Panc1 (cell line): ENCODE results near the gene LMO3. TPM values are rescaled to one million over a fixed set of nuclear protein-coding genes. Genes with fewer than 3 reads are reported as not detected.

ENCODE experiments used
- ATAC-seq: fragments of 200-7000 bp; cut with Tn5 transposase; 2 replicates; pipeline ENCODE4 v1.9.1; 2020; ENCODE audit warnings: mild to moderate bottlenecking, moderate library complexity
- BruUV-seq: library from RNA; stranded (reverse); fragments of 400-500 nt; replicated peaks from 2 replicates; lab custom pipeline; 2021; lab: Mats Ljungman, UMichigan
- CTCF ChIA-PET: fragments of 300-600 bp; sonication (Branson Sonifier 250); formaldehyde crosslinking; loops from one replicate; lab custom pipeline; 2022; ENCODE audit warnings: antibody characterized with exemption; lab: Charles Lee
- POLR2A ChIA-PET: fragments of 300-600 bp; sonication (Branson Sonifier 250); formaldehyde crosslinking; loops from one replicate; lab custom pipeline; 2022; ENCODE audit warnings: antibody characterized with exemption; lab: Charles Lee
- DNase-seq: peaks from one replicate; pipeline ENCODE4 v3.0.0-alpha.2; 2010; ENCODE audit warnings: low read depth, low spot score
- H3K27ac ChIP-seq: 2 replicates; pipeline ENCODE4 v1.5.1; 2011; ENCODE audit warnings: mild to moderate bottlenecking, low read length, inconsistent platforms
- H3K27me3 ChIP-seq: fragments of 200-500 bp; sonication (Bioruptor generic); 2 replicates; pipeline ENCODE4 v1.6.0; 2014; ENCODE audit warnings: low read length, inconsistent platforms; ENCODE audit not compliant: control insufficient read depth, insufficient read depth
- H3K36me3 ChIP-seq: fragments of 200-500 bp; sonication (Bioruptor generic); 2 replicates; pipeline ENCODE4 v1.5.1; 2014; ENCODE audit warnings: inconsistent platforms, mild to moderate bottlenecking, low read length, moderate library complexity; ENCODE audit not compliant: control insufficient read depth, insufficient read depth
- H3K4me1 ChIP-seq: 2 replicates; pipeline ENCODE4 v1.5.1; 2011; ENCODE audit warnings: inconsistent platforms, mild to moderate bottlenecking, low read length, moderate library complexity; ENCODE audit not compliant: control insufficient read depth, insufficient read depth
- H3K4me3 ChIP-seq, 2 experiments: 2 replicates each; pipeline ENCODE4 v1.5.1; 2011 to 2012; ENCODE audit warnings: low read depth in 2 of 2, low read length in 2 of 2, mild to moderate bottlenecking in 2 of 2, inconsistent platforms in 1 of 2, moderate library complexity in 1 of 2
- H3K9me3 ChIP-seq: fragments of 200-500 bp; sonication (Bioruptor generic); 2 replicates; pipeline ENCODE4 v1.5.1; 2014; ENCODE audit warnings: low read depth, mild to moderate bottlenecking, inconsistent platforms, low read length, moderate library complexity; ENCODE audit not compliant: control insufficient read depth, insufficient read depth
- POLR2AphosphoS5 ChIP-seq: IDR thresholded peaks from 2 replicates; pipeline ENCODE4 v1.6.1; 2012; ENCODE audit warnings: mild to moderate bottlenecking, low read depth, low read length, moderate library complexity
- SIN3A ChIP-seq: IDR thresholded peaks from 2 replicates; pipeline ENCODE4 v1.6.1; 2012; ENCODE audit warnings: low read depth, mild to moderate bottlenecking, low read length, moderate library complexity, borderline replicate concordance; ENCODE audit not compliant: insufficient read depth
- TCF7L2 ChIP-seq: IDR thresholded peaks from 2 replicates; pipeline ENCODE4 v1.6.1; 2011; ENCODE audit warnings: mild to moderate bottlenecking, low read depth, low read length, inconsistent platforms
- in situ Hi-C: cut with HindIII; loops from 2 replicates; pipeline ENCODE4 v1.10.0; 2016; ENCODE audit warnings: low sequenced_read_pairs, low pct_unique_long_range_greater_than_20kb
- intact Hi-C: fragments of 100-400 bp; cut with micrococcal nuclease; formaldehyde crosslinking; loops from one replicate; pipeline ENCODE4 v1.10.0; 2022; ENCODE audit not compliant: unreplicated experiment
- total RNA-seq: library from RNA; stranded (reverse); gene quantifications from one replicate; pipeline ENCODE4 v1.2.1, GENCODE V29; 2021; ENCODE audit not compliant: unreplicated experiment
- TF ChIP-seq, protein P1 (sequence below): fragments of 450-650 bp; IDR thresholded peaks from 2 replicates; pipeline ENCODE4 v1.5.1; 2017; ENCODE audit warnings: mild to moderate bottlenecking
- TF ChIP-seq, protein P2 (sequence below), 2 experiments: IDR thresholded peaks; 2 replicates each; pipeline ENCODE4 v1.6.1; 2011 to 2012; ENCODE audit warnings: low read depth in 2 of 2, control low read depth in 1 of 2, low read length in 1 of 2, mild to moderate bottlenecking in 1 of 2, moderate library complexity in 1 of 2; ENCODE audit not compliant: insufficient read depth in 1 of 2

Gene LMO3
- total RNA-seq, 1 experiment from 2014 or later, result 0.51 TPM

DNA sequence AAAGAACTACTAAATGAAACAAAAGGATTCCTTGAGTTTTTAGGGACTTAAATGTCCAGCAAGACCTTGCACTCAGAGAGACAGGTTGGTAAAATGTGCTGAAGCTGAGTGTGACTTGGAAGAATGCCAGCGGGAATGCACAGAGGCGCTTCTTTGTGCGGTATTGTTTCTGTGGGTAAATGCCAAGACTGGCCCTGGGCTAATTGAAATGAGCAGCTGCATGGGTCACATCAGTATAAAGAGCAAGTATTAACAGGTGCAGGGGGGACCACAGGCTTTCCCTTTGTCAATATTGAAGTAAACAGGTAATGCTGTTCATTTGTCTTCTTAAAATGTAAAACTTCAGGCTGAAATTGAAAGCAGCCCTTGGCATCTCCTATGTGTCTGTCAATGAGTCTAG, 74.3 kb downstream of the LMO3 start:
- POLR2A ChIA-PET, result no interaction called here

DNA sequence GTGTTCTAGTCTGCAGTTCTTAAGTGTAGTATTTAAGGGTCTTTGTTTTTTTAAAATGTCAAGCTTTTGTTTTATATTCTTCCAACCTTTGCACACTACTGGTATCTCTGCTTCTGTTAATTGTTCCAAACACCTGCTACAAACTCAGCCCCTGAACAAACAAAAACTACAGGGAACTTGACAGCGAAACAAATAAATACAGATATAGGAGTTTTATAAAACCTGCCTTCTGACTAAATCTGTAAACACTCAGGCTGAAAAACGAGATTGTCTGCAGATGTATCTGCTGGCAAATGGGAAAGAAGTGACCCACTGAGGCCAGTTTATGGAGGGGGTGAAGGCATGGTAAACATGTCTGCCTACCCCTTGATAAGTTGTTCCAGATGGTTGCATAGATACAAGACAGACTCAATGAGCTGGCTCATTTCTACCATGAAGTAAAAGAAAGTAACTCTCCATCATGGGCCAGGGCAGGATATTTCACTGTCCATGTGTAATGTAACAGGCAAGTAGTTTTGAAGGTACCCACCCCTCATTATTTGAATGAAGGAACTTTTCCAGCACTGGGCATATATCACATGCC, 75.6 kb downstream of the LMO3 start:
- Histone ChIP-seq H3K9me3 (no peaks in the 10 kb centered on the region), H3K36me3 (no peaks in the 10 kb centered on the region), H3K4me3 (no peak overlapping the region), H3K4me1 (no peaks in the 10 kb centered on the region), H3K27me3 (no peaks in the 10 kb centered on the region), H3K27ac (no peak overlapping the region)
- DNase-seq, result no peak
- ATAC-seq, result no peak
- no TSS peak for BruUV-seq
- ChIA-PET CTCF (interaction anchor here (0.7 kb wide), 1 partner anchor 524 kb away, joined by 4 read pairs; no protein-coding TSS in a partner anchor), POLR2A (no interaction called here)
- TF ChIP-seq POLR2AphosphoS5, result no peak
- TF ChIP-seq, protein P1, sequence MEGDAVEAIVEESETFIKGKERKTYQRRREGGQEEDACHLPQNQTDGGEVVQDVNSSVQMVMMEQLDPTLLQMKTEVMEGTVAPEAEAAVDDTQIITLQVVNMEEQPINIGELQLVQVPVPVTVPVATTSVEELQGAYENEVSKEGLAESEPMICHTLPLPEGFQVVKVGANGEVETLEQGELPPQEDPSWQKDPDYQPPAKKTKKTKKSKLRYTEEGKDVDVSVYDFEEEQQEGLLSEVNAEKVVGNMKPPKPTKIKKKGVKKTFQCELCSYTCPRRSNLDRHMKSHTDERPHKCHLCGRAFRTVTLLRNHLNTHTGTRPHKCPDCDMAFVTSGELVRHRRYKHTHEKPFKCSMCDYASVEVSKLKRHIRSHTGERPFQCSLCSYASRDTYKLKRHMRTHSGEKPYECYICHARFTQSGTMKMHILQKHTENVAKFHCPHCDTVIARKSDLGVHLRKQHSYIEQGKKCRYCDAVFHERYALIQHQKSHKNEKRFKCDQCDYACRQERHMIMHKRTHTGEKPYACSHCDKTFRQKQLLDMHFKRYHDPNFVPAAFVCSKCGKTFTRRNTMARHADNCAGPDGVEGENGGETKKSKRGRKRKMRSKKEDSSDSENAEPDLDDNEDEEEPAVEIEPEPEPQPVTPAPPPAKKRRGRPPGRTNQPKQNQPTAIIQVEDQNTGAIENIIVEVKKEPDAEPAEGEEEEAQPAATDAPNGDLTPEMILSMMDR, result no peak
- TF ChIP-seq SIN3A, result no peak
- no peak for TF ChIP-seq TCF7L2
- TF ChIP-seq, protein P2, sequence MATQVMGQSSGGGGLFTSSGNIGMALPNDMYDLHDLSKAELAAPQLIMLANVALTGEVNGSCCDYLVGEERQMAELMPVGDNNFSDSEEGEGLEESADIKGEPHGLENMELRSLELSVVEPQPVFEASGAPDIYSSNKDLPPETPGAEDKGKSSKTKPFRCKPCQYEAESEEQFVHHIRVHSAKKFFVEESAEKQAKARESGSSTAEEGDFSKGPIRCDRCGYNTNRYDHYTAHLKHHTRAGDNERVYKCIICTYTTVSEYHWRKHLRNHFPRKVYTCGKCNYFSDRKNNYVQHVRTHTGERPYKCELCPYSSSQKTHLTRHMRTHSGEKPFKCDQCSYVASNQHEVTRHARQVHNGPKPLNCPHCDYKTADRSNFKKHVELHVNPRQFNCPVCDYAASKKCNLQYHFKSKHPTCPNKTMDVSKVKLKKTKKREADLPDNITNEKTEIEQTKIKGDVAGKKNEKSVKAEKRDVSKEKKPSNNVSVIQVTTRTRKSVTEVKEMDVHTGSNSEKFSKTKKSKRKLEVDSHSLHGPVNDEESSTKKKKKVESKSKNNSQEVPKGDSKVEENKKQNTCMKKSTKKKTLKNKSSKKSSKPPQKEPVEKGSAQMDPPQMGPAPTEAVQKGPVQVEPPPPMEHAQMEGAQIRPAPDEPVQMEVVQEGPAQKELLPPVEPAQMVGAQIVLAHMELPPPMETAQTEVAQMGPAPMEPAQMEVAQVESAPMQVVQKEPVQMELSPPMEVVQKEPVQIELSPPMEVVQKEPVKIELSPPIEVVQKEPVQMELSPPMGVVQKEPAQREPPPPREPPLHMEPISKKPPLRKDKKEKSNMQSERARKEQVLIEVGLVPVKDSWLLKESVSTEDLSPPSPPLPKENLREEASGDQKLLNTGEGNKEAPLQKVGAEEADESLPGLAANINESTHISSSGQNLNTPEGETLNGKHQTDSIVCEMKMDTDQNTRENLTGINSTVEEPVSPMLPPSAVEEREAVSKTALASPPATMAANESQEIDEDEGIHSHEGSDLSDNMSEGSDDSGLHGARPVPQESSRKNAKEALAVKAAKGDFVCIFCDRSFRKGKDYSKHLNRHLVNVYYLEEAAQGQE (IDR thresholded peaks at IDR 0.05; ENCODE audit: insufficient read depth in 1 of 2, low read depth in 2 of 2, low read length in 1 of 2), result no peak
- intact Hi-C loops, result no loop called here
- in situ Hi-C loops, result no loop called here

More for the DNA sequence above, 74.3 kb downstream of the LMO3 start:
- Histone ChIP-seq H3K9me3 (no peaks in the 10 kb centered on the region), H3K27me3 (no peaks in the 10 kb centered on the region), H3K4me3 (no peak overlapping the region), H3K27ac (no peak overlapping the region), H3K36me3 (no peaks in the 10 kb centered on the region), H3K4me1 (no peaks in the 10 kb centered on the region)
- intact Hi-C loops (no loop called here), in situ Hi-C loops (no loop called here)
- no peak for ATAC-seq
- TF ChIP-seq, protein P1, result no peak
- no peak for TF ChIP-seq SIN3A
- TF ChIP-seq, protein P2 (IDR thresholded peaks at IDR 0.05; ENCODE audit: insufficient read depth in 1 of 2, low read depth in 2 of 2, low read length in 1 of 2), result no peak
- no peak for TF ChIP-seq TCF7L2
- TF ChIP-seq POLR2AphosphoS5, result no peak
- no TSS peak for BruUV-seq
- CTCF ChIA-PET, result no interaction called here
- no peak for DNase-seq
